Thyroid gland (tissue), 4 donors: ENCODE data around the gene LCN6.

Experiments used
- POLR2A ChIP-seq, 2 donors: fragments of 450-650 bp; IDR thresholded peaks; one replicate each; pipeline ENCODE4 v1.6.1; 2017; ENCODE audit warnings: antibody characterized with exemption in 2 of 2, mild to moderate bottlenecking in 2 of 2, moderate library complexity in 1 of 2
- TF ChIP-seq, protein P1 (sequence below), 6 experiments: fragments of 200-600 bp in 3 of 6; fragments of 450-650 bp in 3 of 6; sonication (generic) in 3 of 6; IDR thresholded peaks; one replicate each; pipeline ENCODE4 v1.5.1; 2016 to 2019; ENCODE audit warnings: antibody characterized with exemption in 6 of 6, mild to moderate bottlenecking in 2 of 6, inconsistent platforms in 1 of 6, moderate library complexity in 1 of 6

GRCh38 chr9:136771907-136772415 lies 23.6 kb upstream of the LCN6 start:
- TF ChIP-seq, protein P1, sequence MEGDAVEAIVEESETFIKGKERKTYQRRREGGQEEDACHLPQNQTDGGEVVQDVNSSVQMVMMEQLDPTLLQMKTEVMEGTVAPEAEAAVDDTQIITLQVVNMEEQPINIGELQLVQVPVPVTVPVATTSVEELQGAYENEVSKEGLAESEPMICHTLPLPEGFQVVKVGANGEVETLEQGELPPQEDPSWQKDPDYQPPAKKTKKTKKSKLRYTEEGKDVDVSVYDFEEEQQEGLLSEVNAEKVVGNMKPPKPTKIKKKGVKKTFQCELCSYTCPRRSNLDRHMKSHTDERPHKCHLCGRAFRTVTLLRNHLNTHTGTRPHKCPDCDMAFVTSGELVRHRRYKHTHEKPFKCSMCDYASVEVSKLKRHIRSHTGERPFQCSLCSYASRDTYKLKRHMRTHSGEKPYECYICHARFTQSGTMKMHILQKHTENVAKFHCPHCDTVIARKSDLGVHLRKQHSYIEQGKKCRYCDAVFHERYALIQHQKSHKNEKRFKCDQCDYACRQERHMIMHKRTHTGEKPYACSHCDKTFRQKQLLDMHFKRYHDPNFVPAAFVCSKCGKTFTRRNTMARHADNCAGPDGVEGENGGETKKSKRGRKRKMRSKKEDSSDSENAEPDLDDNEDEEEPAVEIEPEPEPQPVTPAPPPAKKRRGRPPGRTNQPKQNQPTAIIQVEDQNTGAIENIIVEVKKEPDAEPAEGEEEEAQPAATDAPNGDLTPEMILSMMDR (IDR thresholded peaks at IDR 0.05), result no peak
- no peak for TF ChIP-seq POLR2A (IDR thresholded peaks at IDR 0.05)
